ENCODE results near the gene TCEA2. TPM values are rescaled to one million over a fixed set of nuclear protein-coding genes. Genes with fewer than 3 reads are reported as not detected.
A peak's percentile ranks its signal among the peaks of the same experiment; 100 is the strongest.

Gene TCEA2
- total and polyA plus RNA-seq, 2 of the 13 experiments (the other 11 are each of a cell fraction or from before 2014, with no cell fraction given), result 28.1 to 33.7 TPM

GRCh38 chr20:64065062-64065973, 2.3 kb downstream of the TCEA2 start (continued):
- TF ChIP-seq TSC22D2 (CRISPR knock-in tag; IDR thresholded peaks at IDR 0.05; ENCODE audit: borderline replicate concordance) (peak; percentile 60; the same call in 1 of the 2 replicates), TCF12 (IDR thresholded peaks at IDR 0.05) (no peak), TCF12 (CRISPR knock-in tag; IDR thresholded peaks at IDR 0.05) (0 out of 2 replicates have a peak, but pooled peaks have one; percentile 70), ZNF460 (CRISPR knock-in tag; IDR thresholded peaks at IDR 0.05; ENCODE audit: borderline replicate concordance) (no peak), FOSL2 (CRISPR knock-in tag; IDR thresholded peaks at IDR 0.05) (peak; percentile 47; the same call in 1 of the 2 replicates), ZEB1 (IDR thresholded peaks at IDR 0.05; ENCODE audit: insufficient replicate concordance, low read depth) (no peak), ZSCAN25 (CRISPR knock-in tag; IDR thresholded peaks at IDR 0.05) (peak; percentile 83), ZNF572 (CRISPR knock-in tag; IDR thresholded peaks at IDR 0.05) (peak; percentile 71; the same call in 1 of the 2 replicates), RNF2 (conservative IDR thresholded peaks at IDR 0.05; ENCODE audit: low read depth) (no peak), ZNF33B (CRISPR knock-in tag; IDR thresholded peaks at IDR 0.05) (peak; percentile 85), SAP130 (CRISPR knock-in tag; IDR thresholded peaks at IDR 0.05; ENCODE audit: low read depth) (peak; percentile 78), STAT5B (CRISPR knock-in tag; IDR thresholded peaks at IDR 0.05) (0 out of 2 replicates have a peak, but pooled peaks have one; percentile 87), ZMYM3 (CRISPR knock-in tag; IDR thresholded peaks at IDR 0.05) (peak; percentile 78), HIVEP1 (CRISPR knock-in tag; IDR thresholded peaks at IDR 0.05) (peak; percentile 47), SP2 (CRISPR knock-in tag; IDR thresholded peaks at IDR 0.05) (peak; percentile 58), KMT2A (CRISPR knock-in tag; IDR thresholded peaks at IDR 0.05) (no peak; the same call in 1 of the 2 replicates), ZNF770 (CRISPR knock-in tag; IDR thresholded peaks at IDR 0.05) (no peak), ZBTB25 (CRISPR knock-in tag; IDR thresholded peaks at IDR 0.05) (0 out of 2 replicates have a peak, but pooled peaks have one; percentile 12), HMGXB4 (CRISPR knock-in tag; IDR thresholded peaks at IDR 0.05; ENCODE audit: borderline replicate concordance in 1 of 2, low read depth in 1 of 2) (peak; percentile 40 to 57; a peak in 1 of 4 replicates), CSRNP2 (CRISPR knock-in tag; conservative IDR thresholded peaks at IDR 0.05; ENCODE audit: low read depth) (0 out of 2 replicates have a peak, but pooled peaks have one; percentile 77), ZNF598 (CRISPR knock-in tag; IDR thresholded peaks at IDR 0.05; ENCODE audit: borderline replicate concordance) (peak; percentile 79; the same call in 1 of the 2 replicates), BCL6 (CRISPR knock-in tag; IDR thresholded peaks at IDR 0.05) (peak; percentile 10; the same call in 1 of the 2 replicates), ZZZ3 (CRISPR knock-in tag; IDR thresholded peaks at IDR 0.05; ENCODE audit: borderline replicate concordance) (peak; percentile 69; the same call in 1 of the 2 replicates)
